A549 (cell line): ENCODE results near the gene MTX2. TPM values are rescaled to one million over a fixed set of nuclear protein-coding genes. Genes with fewer than 3 reads are reported as not detected.

Experiments used
- ATAC-seq, 2 experiments: fragments of 200-7000 bp in 1 of 2; fragments of >200 bp in 1 of 2; cut with Nextera tagmentation in 1 of 2; cut with Tn5 transposase in 1 of 2; 3 replicates each; pipeline versions ENCODE4 v1.8.0 to v1.9.1; 2018 to 2020; ENCODE audit warnings: mild to moderate bottlenecking in 1 of 2, moderate library complexity in 1 of 2
- CTCF ChIA-PET: fragments of 300-600 bp; sonication (Branson Sonifier 250); formaldehyde crosslinking; extraction: SDS; loops from one replicate; lab custom pipeline; 2021; ENCODE audit warnings: antibody characterized with exemption, inconsistent platforms; lab: Yijun Ruan, JAX
- POLR2A ChIA-PET: fragments of 350-600 bp; formaldehyde crosslinking; extraction: SDS; loops from one replicate; lab custom pipeline; 2021; ENCODE audit warnings: antibody characterized with exemption, inconsistent platforms; lab: Yijun Ruan, JAX
- DNase-seq, 2 experiments: peaks; one replicate each; pipeline versions ENCODE4 v3.0.0 to v3.0.0-alpha.2; 2011 to 2016; ENCODE audit warnings: low read depth in 1 of 2, low spot score in 1 of 2
- FAIRE-seq: peaks from 2 replicates; lab custom pipeline; 2011; peaks lifted over from hg19 to GRCh38; lab: Jason Lieb, UNC
- H3K27ac ChIP-seq, 2 experiments: fragments of >200 bp; sonication (Bioruptor Twin); formaldehyde crosslinking; 3 replicates each; pipeline ENCODE4 v1.5.1; 2016 to 2017
- H3K4me1 ChIP-seq: fragments of >200 bp; sonication (Bioruptor Twin); formaldehyde crosslinking; 3 replicates; pipeline ENCODE4 v1.6.1; 2016
- H3K4me2 ChIP-seq: fragments of >200 bp; sonication (Bioruptor Twin); formaldehyde crosslinking; 3 replicates; pipeline ENCODE4 v1.6.1; 2016
- H3K4me3 ChIP-seq: fragments of >200 bp; sonication (Bioruptor Twin); formaldehyde crosslinking; 3 replicates; pipeline ENCODE4 v1.5.1; 2016
- H3K9me3 ChIP-seq: fragments of >200 bp; sonication (Bioruptor Twin); formaldehyde crosslinking; 3 replicates; pipeline ENCODE4 v1.6.1; 2016
- ATOH8 ChIP-seq: fragments of 250-450 bp; sonication (Bioruptor Pico); IDR thresholded peaks from 2 replicates; pipeline ENCODE4 v1.5.0; 2020; ENCODE audit warnings: low read depth, mild to moderate bottlenecking, moderate library complexity
- BHLHE40 ChIP-seq: IDR thresholded peaks from 2 replicates; pipeline ENCODE4 v1.6.1; 2012; ENCODE audit warnings: low read depth, low read length, inconsistent platforms
- CEBPB ChIP-seq, 2 experiments: fragments of >200 bp in 1 of 2; sonication (Bioruptor Twin) in 1 of 2; formaldehyde crosslinking in 1 of 2; IDR thresholded peaks; 2 replicates each; pipeline ENCODE4 v1.6.1; 2012 to 2016
- EHMT2 ChIP-seq: fragments of 200-600 bp; sonication (generic); IDR thresholded peaks from 2 replicates; pipeline ENCODE4 v1.6.1; 2016; ENCODE audit warnings: antibody characterized with exemption, low read depth, mild to moderate bottlenecking, moderate library complexity
- FOSL2 ChIP-seq, 2 experiments: fragments of 450-650 bp in 1 of 2; fragments of >200 bp in 1 of 2; sonication (Bioruptor Twin) in 1 of 2; formaldehyde crosslinking; IDR thresholded peaks; 2 replicates each; pipeline versions ENCODE4 v1.5.0 to v1.6.1; 2016 to 2020; ENCODE audit warnings: mild to moderate bottlenecking in 1 of 2, moderate library complexity in 1 of 2
- GATA3 ChIP-seq: IDR thresholded peaks from 2 replicates; pipeline ENCODE4 v1.6.1; 2012; ENCODE audit warnings: borderline replicate concordance
- HEYL ChIP-seq: fragments of 250-450 bp; sonication (Bioruptor Pico); IDR thresholded peaks from 2 replicates; pipeline ENCODE4 v1.8.0; 2021; ENCODE audit warnings: mild to moderate bottlenecking, moderate library complexity
- HOXA7 ChIP-seq: fragments of 250-450 bp; sonication (Bioruptor Pico); IDR thresholded peaks from 2 replicates; pipeline ENCODE4 v1.5.0; 2020; ENCODE audit warnings: mild to moderate bottlenecking, moderate library complexity
- JUN ChIP-seq, 2 experiments: fragments of >200 bp; sonication (Bioruptor Twin); formaldehyde crosslinking; IDR thresholded peaks; 2 replicates in 1 of 2; 3 replicates in 1 of 2; pipeline ENCODE4 v1.6.1; 2016 to 2017
- MAFK ChIP-seq: fragments of 450-650 bp; IDR thresholded peaks from 2 replicates; pipeline ENCODE4 v1.6.1; 2014; ENCODE audit not compliant: partially characterized antibody
- PBX3 ChIP-seq: IDR thresholded peaks from 2 replicates; pipeline ENCODE4 v1.6.1; 2012
- POLR2A ChIP-seq: IDR thresholded peaks from 2 replicates; pipeline ENCODE4 v1.6.1; 2012; ENCODE audit warnings: mild to moderate bottlenecking, low read length
- TFCP2L1 ChIP-seq: fragments of 250-450 bp; sonication (Bioruptor Pico); IDR thresholded peaks from 2 replicates; pipeline ENCODE4 v1.5.0; 2021; ENCODE audit warnings: mild to moderate bottlenecking
- TP53 ChIP-seq: fragments of 250-450 bp; sonication (Bioruptor Pico); IDR thresholded peaks from 2 replicates; pipeline ENCODE4 v1.5.0; 2021; ENCODE audit warnings: mild to moderate bottlenecking, moderate library complexity
- USF2 ChIP-seq: fragments of 450-650 bp; IDR thresholded peaks from 2 replicates; pipeline ENCODE4 v1.6.1; 2014; ENCODE audit warnings: antibody characterized with exemption
- ZC3H11A ChIP-seq: fragments of 450-650 bp; IDR thresholded peaks from 2 replicates; pipeline ENCODE4 v1.6.1; 2014; ENCODE audit warnings: antibody characterized with exemption, mild to moderate bottlenecking
- ZSCAN20 ChIP-seq: fragments of 250-450 bp; sonication (Bioruptor Pico); IDR thresholded peaks from 2 replicates; pipeline ENCODE4 v1.8.0; 2022; ENCODE audit warnings: mild to moderate bottlenecking, moderate library complexity
- WGBS: methylation state at CpG from one replicate; pipeline ENCODE4 v1.1.6; 2017; ENCODE audit errors: missing lambda C conversion rate; 5-methylcytosine and 5-hydroxymethylcytosine counted together
- polyA plus RNA-seq, 4 experiments: library from polyadenylated mRNA; depleted of rRNA in 3 of 4; stranded (reverse); fragments of >200 nt; fragmentation: RNase III in 1 of 4; extraction: RNeasy Plus Mini Kit Qiagen cat#74134 plus additional on column Dnase treatment in 1 of 4; gene quantifications; 2 replicates in 3 of 4; 3 replicates in 1 of 4; pipeline ENCODE4 v1.2.3, GENCODE V29; 2011 to 2017

MTX2 gene
- polyA plus RNA-seq, 2 of the 4 experiments (the other 2 are of a cell fraction): 56.9 to 81.8 TPM

- no peak for TF ChIP-seq TFCP2L1
- no peak for TF ChIP-seq JUN (IDR thresholded peaks at IDR 0.05)
Observed at GRCh38 chr2:176291809-176292283, 22.6 kb downstream of the MTX2 start (continued).

- ChIA-PET POLR2A (no interaction called here), CTCF (no interaction called here)
- no peak for ATAC-seq
- WGBS: 88% methylated on average over 2 of the region's 2 CpGs
- Histone ChIP-seq H3K4me1 (peaks cover 13% of the 10 kb centered on the region), H3K4me2 (no peak overlapping the region), H3K27ac (no peak overlapping the region), H3K9me3 (no peaks in the 10 kb centered on the region), H3K4me3 (no peak overlapping the region)
- no peak for DNase-seq
- no peak for TF ChIP-seq POLR2A
- peak; percentile 97 for TF ChIP-seq MAFK
- no peak for FAIRE-seq
Observed at GRCh38 chr2:176292608-176293007, 23.4 kb downstream of the MTX2 start.

GRCh38 chr2:176293334-176293733 lies 24.1 kb downstream of the MTX2 start:
- ChIA-PET CTCF (interaction anchor here (0.7 to 1.1 kb wide), 3 partner anchors 21 to 162 kb away, joined by 3 to 5 read pairs (median 5); no protein-coding TSS in a partner anchor), POLR2A (no interaction called here)
- no peak for TF ChIP-seq ATOH8 (CRISPR knock-in tag)
- no peak for TF ChIP-seq EHMT2
- no peak for TF ChIP-seq MAFK
- TF ChIP-seq HOXA7 (CRISPR knock-in tag): no peak
- no peak for TF ChIP-seq ZC3H11A
- TF ChIP-seq POLR2A: no peak
- no peak for TF ChIP-seq CEBPB (IDR thresholded peaks at IDR 0.05)
- no peak for TF ChIP-seq TP53 (CRISPR knock-in tag)
- TF ChIP-seq USF2: no peak
- no peak for TF ChIP-seq HEYL (CRISPR knock-in tag)
- no peak overlapping the region for H3K27ac ChIP-seq
- peaks cover 13% of the 10 kb centered on the region for H3K4me1 ChIP-seq
- 69% methylated on average over 3 of the region's 3 CpGs for WGBS
- no peak overlapping the region for H3K4me3 ChIP-seq
- ATAC-seq (no peak), FAIRE-seq (no peak), DNase-seq (no peak)
- no peak overlapping the region for H3K4me2 ChIP-seq
- no peaks in the 10 kb centered on the region for H3K9me3 ChIP-seq

GRCh38 chr2:176297067-176297466 lies 27.8 kb downstream of the MTX2 start:
- Histone ChIP-seq H3K27ac (no peak overlapping the region), H3K4me1 (peaks cover 4% of the 10 kb centered on the region), H3K4me2 (no peak overlapping the region), H3K9me3 (no peaks in the 10 kb centered on the region), H3K4me3 (no peak overlapping the region)
- TF ChIP-seq PBX3: no peak
- TF ChIP-seq MAFK: peak; percentile 71
- TF ChIP-seq BHLHE40: no peak
- no peak for TF ChIP-seq TFCP2L1
- no peak for TF ChIP-seq FOSL2 (IDR thresholded peaks at IDR 0.05)
- no peak for TF ChIP-seq FOSL2 (CRISPR knock-in tag; IDR thresholded peaks at IDR 0.05)
- no peak for TF ChIP-seq GATA3
- TF ChIP-seq ZSCAN20 (CRISPR knock-in tag): no peak
- DNase-seq (no peak), ATAC-seq (no peak), FAIRE-seq (no peak)
- ChIA-PET CTCF (interaction anchor here (1.3 kb wide), 1 partner anchor 18 kb away, joined by 3 read pairs; no protein-coding TSS in a partner anchor), POLR2A (no interaction called here)
- 81% methylated on average over 3 of the region's 3 CpGs for WGBS
